ENCODE results near the gene SRGAP2.
"Not testable (repeated sequence)": the region's sequence is repeated elsewhere in the genome, so short reads cannot be mapped to it uniquely, and the experiment has no call there.

The SRGAP2 gene

DNA sequence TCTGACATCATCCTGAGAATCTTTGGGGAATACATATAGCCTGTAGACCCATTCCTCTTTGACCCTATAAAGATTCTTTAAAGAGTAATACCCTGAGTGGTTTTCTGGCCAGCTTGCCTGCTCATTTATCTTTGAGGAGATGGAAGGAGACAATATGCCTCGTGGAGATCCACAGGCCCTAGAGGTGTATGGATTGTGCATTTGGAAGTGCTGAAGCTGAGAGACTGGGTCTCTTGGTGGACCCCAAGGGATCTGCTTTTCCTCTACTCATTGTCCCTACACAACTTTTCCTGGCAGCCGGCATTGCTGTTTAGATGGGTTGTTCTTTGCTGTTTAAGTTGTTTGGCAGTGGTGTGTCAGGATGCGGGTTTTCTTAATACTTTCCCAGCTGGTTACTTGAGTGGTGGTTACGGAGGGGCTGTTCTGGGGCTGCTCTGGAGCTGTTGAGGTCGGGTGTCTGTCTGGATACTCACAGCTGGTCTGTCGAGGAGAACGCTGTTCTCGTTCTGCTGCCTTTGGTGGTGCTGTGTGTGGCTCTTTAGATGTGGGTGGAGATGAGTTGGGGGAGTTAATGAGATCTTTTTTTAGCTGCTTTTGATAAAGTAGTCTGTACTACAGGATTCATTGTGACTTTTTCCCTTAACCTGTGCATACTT lies 49.5 kb downstream of the SRGAP2 start:
- not testable (repeated sequence) for DNase-seq

All from activated CD4-positive, alpha-beta T cell treated with anti-CD3 and anti-CD28 coated beads, Interleukin-2, amount 50 U/mL, for 48 hours (primary cell).